K562 (cell line): ENCODE measurements around the gene TMEM217. TPM values are rescaled to one million over a fixed set of nuclear protein-coding genes. Genes with fewer than 3 reads are reported as not detected.

Source experiments
- ESRRA ChIP-seq: fragments of 450-650 bp; IDR thresholded peaks from 2 replicates; pipeline ENCODE4 v1.6.1; 2014; ENCODE audit warnings: low read depth, mild to moderate bottlenecking, moderate library complexity, borderline replicate concordance
- KLF10 ChIP-seq: fragments of 250-450 bp; sonication (Bioruptor Pico); IDR thresholded peaks from 2 replicates; pipeline ENCODE4 v1.6.1; 2021; ENCODE audit warnings: matching md5 sums
- LARP7 ChIP-seq: fragments of 450-650 bp; IDR thresholded peaks from 2 replicates; pipeline ENCODE4 v1.6.1; 2016
- NR4A1 ChIP-seq, 2 experiments: fragments of 250-450 bp in 1 of 2; fragments of 450-650 bp in 1 of 2; sonication (Bioruptor Pico) in 1 of 2; IDR thresholded peaks; 2 replicates each; pipeline versions ENCODE4 v1.4.0 to v1.6.1; 2016 to 2020; ENCODE audit warnings: mild to moderate bottlenecking in 2 of 2, missing compliant biosample characterization in 1 of 2, missing genetic modification characterization in 1 of 2, moderate library complexity in 1 of 2
- RBM22 ChIP-seq: fragments of 200-400 bp; formaldehyde crosslinking; IDR thresholded peaks from 2 replicates; pipeline ENCODE4 v1.6.1; 2018; ENCODE audit warnings: low read length, low read depth; ENCODE audit not compliant: poor library complexity, severe bottlenecking
- SP1 ChIP-seq: sonication (generic); formaldehyde crosslinking; IDR thresholded peaks from 2 replicates; pipeline ENCODE4 v1.8.1; 2022; ENCODE audit warnings: mild to moderate bottlenecking, missing genetic modification reagents
- TCFL5 ChIP-seq: fragments of 250-450 bp; sonication (Bioruptor Pico); conservative IDR thresholded peaks from 2 replicates; pipeline ENCODE4 v1.6.1; 2021; ENCODE audit warnings: mild to moderate bottlenecking, moderate library complexity, matching md5 sums
- TSC22D4 ChIP-seq: fragments of 450-650 bp; IDR thresholded peaks from 2 replicates; pipeline ENCODE4 v1.6.1; 2016; ENCODE audit warnings: missing genetic modification characterization, missing biosample characterization, control low read depth
- ZSCAN29 ChIP-seq: fragments of 450-650 bp; IDR thresholded peaks from 2 replicates; pipeline ENCODE4 v1.6.1; 2017
- polyA plus RNA-seq, 8 experiments: library from polyadenylated mRNA; depleted of rRNA in 4 of 8; stranded (reverse) in 5 of 8; unstranded in 3 of 8; fragments of >200 nt; fragmentation: Nextera tagmentation in 2 of 8; fragmentation: Illumina TruSeq in 1 of 8; extraction: Ambion mirVana in 2 of 8; extraction: Trizol in 1 of 8; gene quantifications; 2 replicates each; pipeline versions ENCODE4 v1.2.1 to v1.2.3, GENCODE V29; 2011 to 2014; ENCODE audit warnings: inconsistent platforms in 1 of 8, missing spikeins in 1 of 8
- total RNA-seq, 7 experiments: library from RNA; depleted of rRNA in 6 of 7; stranded (reverse); fragments of >200 nt in 6 of 7; fragmentation: Illumina TruSeq in 2 of 7; extraction: Trizol in 2 of 7; gene quantifications; 2 replicates each; pipeline versions ENCODE4 v1.2.1 to v1.2.3, GENCODE V29; 2011 to 2021; ENCODE audit warnings: low replicate concordance in 1 of 7
- TF ChIP-seq, protein P1 (sequence below): sonication (generic); formaldehyde crosslinking; IDR thresholded peaks from 2 replicates; pipeline ENCODE4 v1.8.0; 2023; ENCODE audit warnings: missing genetic modification reagents, mild to moderate bottlenecking, borderline replicate concordance
- TF ChIP-seq, protein P2 (sequence below): fragments of 250-450 bp; sonication (Bioruptor Pico); IDR thresholded peaks from 2 replicates; pipeline ENCODE4 v1.4.0; 2020
- TF ChIP-seq, protein P3 (sequence below): fragments of 450-650 bp; IDR thresholded peaks from 2 replicates; pipeline ENCODE4 v1.6.1; 2018; ENCODE audit warnings: mild to moderate bottlenecking, low read depth; ENCODE audit not compliant: partially characterized antibody

TMEM217 gene
- total and polyA plus RNA-seq, 9 of the 15 experiments (the other 6 are each of a cell fraction or from before 2014, with no cell fraction given) = 1.3 to 8.0 (median 1.9) TPM

DNA sequence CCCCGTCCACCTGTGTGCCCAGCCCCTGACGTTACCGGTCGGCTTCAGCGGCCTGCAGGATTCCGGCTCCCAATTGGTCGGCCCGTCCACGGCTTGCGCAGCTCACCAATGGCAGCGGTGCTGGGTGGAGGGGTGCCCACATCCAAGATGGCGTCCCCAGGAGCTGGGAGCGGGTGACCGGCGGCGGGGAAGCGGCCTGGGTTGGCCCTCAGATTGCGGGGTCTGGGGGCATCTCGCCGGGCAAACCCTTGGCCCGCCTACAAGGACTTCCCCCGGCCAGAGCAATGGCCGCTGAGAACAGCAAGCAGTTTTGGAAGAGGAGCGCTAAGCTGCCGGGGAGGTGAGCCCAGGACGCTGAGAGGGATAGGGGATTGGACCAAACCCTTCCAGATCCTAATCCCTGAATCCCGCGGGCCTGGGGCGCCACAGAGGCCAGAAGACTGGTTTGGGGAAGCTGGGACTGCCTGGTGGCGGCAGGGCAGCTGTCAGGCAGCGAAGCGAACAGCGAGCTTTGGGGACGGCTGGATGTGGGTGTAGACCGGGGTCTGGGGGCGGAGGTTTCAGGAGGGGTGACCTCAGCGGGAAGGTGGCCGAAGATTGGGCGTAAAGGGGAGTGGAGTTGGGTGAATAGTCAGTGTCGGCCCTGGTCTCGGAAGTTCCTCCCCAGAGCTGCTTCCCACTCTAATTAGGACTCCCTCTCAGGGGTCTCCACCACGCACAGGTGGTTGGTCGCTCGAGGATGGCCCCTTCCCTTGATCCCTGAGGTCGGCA is at the start of gene TMEM217, which contains the start of gene TBC1D22B (continued):
- TF ChIP-seq, protein P1, sequence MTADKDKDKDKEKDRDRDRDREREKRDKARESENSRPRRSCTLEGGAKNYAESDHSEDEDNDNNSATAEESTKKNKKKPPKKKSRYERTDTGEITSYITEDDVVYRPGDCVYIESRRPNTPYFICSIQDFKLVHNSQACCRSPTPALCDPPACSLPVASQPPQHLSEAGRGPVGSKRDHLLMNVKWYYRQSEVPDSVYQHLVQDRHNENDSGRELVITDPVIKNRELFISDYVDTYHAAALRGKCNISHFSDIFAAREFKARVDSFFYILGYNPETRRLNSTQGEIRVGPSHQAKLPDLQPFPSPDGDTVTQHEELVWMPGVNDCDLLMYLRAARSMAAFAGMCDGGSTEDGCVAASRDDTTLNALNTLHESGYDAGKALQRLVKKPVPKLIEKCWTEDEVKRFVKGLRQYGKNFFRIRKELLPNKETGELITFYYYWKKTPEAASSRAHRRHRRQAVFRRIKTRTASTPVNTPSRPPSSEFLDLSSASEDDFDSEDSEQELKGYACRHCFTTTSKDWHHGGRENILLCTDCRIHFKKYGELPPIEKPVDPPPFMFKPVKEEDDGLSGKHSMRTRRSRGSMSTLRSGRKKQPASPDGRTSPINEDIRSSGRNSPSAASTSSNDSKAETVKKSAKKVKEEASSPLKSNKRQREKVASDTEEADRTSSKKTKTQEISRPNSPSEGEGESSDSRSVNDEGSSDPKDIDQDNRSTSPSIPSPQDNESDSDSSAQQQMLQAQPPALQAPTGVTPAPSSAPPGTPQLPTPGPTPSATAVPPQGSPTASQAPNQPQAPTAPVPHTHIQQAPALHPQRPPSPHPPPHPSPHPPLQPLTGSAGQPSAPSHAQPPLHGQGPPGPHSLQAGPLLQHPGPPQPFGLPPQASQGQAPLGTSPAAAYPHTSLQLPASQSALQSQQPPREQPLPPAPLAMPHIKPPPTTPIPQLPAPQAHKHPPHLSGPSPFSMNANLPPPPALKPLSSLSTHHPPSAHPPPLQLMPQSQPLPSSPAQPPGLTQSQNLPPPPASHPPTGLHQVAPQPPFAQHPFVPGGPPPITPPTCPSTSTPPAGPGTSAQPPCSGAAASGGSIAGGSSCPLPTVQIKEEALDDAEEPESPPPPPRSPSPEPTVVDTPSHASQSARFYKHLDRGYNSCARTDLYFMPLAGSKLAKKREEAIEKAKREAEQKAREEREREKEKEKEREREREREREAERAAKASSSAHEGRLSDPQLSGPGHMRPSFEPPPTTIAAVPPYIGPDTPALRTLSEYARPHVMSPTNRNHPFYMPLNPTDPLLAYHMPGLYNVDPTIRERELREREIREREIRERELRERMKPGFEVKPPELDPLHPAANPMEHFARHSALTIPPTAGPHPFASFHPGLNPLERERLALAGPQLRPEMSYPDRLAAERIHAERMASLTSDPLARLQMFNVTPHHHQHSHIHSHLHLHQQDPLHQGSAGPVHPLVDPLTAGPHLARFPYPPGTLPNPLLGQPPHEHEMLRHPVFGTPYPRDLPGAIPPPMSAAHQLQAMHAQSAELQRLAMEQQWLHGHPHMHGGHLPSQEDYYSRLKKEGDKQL (CRISPR knock-in tag) = no peak; the same call in 1 of the 2 replicates
- no peak for TF ChIP-seq TCFL5
- TF ChIP-seq KLF10 = no peak
- no peak for TF ChIP-seq RBM22
- TF ChIP-seq LARP7 = 0 out of 2 replicates have a peak, but pooled peaks have one; percentile 49
- TF ChIP-seq ZSCAN29 = peak; percentile 71; the same call in 1 of the 2 replicates
- TF ChIP-seq, protein P2, sequence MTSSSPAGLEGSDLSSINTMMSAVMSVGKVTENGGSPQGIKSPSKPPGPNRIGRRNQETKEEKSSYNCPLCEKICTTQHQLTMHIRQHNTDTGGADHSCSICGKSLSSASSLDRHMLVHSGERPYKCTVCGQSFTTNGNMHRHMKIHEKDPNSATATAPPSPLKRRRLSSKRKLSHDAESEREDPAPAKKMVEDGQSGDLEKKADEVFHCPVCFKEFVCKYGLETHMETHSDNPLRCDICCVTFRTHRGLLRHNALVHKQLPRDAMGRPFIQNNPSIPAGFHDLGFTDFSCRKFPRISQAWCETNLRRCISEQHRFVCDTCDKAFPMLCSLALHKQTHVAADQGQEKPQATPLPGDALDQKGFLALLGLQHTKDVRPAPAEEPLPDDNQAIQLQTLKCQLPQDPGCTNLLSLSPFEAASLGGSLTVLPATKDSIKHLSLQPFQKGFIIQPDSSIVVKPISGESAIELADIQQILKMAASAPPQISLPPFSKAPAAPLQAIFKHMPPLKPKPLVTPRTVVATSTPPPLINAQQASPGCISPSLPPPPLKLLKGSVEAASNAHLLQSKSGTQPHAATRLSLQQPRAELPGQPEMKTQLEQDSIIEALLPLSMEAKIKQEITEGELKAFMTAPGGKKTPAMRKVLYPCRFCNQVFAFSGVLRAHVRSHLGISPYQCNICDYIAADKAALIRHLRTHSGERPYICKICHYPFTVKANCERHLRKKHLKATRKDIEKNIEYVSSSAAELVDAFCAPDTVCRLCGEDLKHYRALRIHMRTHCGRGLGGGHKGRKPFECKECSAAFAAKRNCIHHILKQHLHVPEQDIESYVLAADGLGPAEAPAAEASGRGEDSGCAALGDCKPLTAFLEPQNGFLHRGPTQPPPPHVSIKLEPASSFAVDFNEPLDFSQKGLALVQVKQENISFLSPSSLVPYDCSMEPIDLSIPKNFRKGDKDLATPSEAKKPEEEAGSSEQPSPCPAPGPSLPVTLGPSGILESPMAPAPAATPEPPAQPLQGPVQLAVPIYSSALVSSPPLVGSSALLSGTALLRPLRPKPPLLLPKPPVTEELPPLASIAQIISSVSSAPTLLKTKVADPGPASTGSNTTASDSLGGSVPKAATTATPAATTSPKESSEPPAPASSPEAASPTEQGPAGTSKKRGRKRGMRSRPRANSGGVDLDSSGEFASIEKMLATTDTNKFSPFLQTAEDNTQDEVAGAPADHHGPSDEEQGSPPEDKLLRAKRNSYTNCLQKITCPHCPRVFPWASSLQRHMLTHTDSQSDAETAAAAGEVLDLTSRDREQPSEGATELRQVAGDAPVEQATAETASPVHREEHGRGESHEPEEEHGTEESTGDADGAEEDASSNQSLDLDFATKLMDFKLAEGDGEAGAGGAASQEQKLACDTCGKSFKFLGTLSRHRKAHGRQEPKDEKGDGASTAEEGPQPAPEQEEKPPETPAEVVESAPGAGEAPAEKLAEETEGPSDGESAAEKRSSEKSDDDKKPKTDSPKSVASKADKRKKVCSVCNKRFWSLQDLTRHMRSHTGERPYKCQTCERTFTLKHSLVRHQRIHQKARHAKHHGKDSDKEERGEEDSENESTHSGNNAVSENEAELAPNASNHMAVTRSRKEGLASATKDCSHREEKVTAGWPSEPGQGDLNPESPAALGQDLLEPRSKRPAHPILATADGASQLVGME (CRISPR knock-in tag) = no peak
- 0 out of 2 replicates have a peak, but pooled peaks have one; percentile 61 for TF ChIP-seq NR4A1 (CRISPR knock-in tag; IDR thresholded peaks at IDR 0.05)
- TF ChIP-seq NR4A1 (tag; IDR thresholded peaks at IDR 0.05) = no peak; the same call in 1 of the 2 replicates
- peak; percentile 92 for TF ChIP-seq SP1
- no peak for TF ChIP-seq TSC22D4
- TF ChIP-seq, protein P3, sequence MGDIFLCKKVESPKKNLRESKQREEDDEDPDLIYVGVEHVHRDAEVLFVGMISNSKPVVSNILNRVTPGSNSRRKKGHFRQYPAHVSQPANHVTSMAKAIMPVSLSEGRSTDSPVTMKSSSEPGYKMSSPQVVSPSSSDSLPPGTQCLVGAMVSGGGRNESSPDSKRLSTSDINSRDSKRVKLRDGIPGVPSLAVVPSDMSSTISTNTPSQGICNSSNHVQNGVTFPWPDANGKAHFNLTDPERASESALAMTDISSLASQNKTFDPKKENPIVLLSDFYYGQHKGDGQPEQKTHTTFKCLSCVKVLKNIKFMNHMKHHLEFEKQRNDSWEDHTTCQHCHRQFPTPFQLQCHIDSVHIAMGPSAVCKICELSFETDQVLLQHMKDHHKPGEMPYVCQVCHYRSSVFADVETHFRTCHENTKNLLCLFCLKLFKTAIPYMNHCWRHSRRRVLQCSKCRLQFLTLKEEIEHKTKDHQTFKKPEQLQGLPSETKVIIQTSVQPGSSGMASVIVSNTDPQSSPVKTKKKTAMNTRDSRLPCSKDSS = no peak
- peak; percentile 62; the same call in 1 of the 2 replicates for TF ChIP-seq ESRRA
